ENCODE measurements around the gene MAGEA10. TPM values are rescaled to one million over a fixed set of nuclear protein-coding genes. Genes with fewer than 3 reads are reported as not detected.

The MAGEA10 gene
- total RNA-seq, 1 experiment from 2014 or later, result not detected

DNA sequence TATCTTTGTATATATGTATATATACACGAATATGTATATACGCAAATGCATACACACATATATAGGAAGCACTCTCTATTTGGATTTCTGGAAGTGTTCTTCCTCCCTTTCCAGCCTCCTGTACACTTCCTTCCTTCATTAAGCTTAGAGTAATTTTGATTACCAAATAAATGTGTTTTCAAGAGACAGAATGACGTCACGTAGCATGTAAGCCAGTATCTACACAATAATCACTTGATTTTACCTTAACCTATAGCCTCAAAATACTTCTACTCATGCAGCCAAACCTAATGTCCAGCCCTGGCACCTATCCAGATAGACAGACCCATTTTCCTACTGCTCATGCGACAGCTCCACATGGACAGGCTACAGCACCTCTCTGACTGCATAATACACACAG, 29.9 kb downstream of the MAGEA10 start:
- Histone ChIP-seq H3K27me3 (replicated peaks; ENCODE audit: insufficient read depth, low read depth, low read length, poor library complexity) (no peaks in the 10 kb centered on the region), H3K4me1 (ENCODE audit: insufficient read depth, low read length, poor library complexity, severe bottlenecking) (no peaks in the 10 kb centered on the region), H3K9me3 (ENCODE audit: low read depth, low read length, poor library complexity, severe bottlenecking) (no peaks in the 10 kb centered on the region), H3K36me3 (ENCODE audit: insufficient read depth, low read length, poor library complexity, severe bottlenecking) (no peaks in the 10 kb centered on the region), H3K4me3 (ENCODE audit: low read depth, low read length, poor library complexity, severe bottlenecking) (no peak overlapping the region), H3K27ac (ENCODE audit: low read depth, low read length, poor library complexity, severe bottlenecking) (no peak overlapping the region)
- ChIA-PET POLR2A (ENCODE audit: low non-redundant PET) (no interaction called here), CTCF (no interaction called here)
- DNase-seq (ENCODE audit: low spot score), result no peak
- no TSS peak for BruUV-seq (replicated peaks)
- intact Hi-C loops (cut with micrococcal nuclease; ENCODE audit: unreplicated experiment), result no loop called here
- TF ChIP-seq, protein P1, sequence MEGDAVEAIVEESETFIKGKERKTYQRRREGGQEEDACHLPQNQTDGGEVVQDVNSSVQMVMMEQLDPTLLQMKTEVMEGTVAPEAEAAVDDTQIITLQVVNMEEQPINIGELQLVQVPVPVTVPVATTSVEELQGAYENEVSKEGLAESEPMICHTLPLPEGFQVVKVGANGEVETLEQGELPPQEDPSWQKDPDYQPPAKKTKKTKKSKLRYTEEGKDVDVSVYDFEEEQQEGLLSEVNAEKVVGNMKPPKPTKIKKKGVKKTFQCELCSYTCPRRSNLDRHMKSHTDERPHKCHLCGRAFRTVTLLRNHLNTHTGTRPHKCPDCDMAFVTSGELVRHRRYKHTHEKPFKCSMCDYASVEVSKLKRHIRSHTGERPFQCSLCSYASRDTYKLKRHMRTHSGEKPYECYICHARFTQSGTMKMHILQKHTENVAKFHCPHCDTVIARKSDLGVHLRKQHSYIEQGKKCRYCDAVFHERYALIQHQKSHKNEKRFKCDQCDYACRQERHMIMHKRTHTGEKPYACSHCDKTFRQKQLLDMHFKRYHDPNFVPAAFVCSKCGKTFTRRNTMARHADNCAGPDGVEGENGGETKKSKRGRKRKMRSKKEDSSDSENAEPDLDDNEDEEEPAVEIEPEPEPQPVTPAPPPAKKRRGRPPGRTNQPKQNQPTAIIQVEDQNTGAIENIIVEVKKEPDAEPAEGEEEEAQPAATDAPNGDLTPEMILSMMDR (conservative IDR thresholded peaks at IDR 0.05; ENCODE audit: low read depth, low read length), result no peak
- TF ChIP-seq EZH2 (IDR thresholded peaks at IDR 0.05; ENCODE audit: borderline replicate concordance, low read depth, low read length, poor library complexity, severe bottlenecking), result no peak

DNA sequence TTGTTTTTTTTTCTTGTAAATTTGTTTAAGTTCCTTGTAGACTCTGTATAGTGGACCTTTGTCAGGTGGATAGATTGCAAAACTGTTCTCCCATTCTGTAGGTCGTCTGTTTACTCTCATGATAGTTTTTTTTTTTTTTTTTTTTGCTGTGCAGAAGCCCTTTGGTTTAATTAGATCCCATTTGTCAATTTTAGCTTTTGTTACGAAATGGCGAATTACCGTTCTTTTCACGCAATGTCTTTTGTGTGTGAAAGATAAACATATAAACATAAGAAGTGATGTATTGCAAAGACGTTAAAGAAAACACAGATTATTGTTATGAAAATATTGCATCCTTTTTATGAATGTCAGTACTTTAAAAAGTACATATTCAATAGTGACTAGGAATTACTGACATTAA, 34.5 kb downstream of the MAGEA10 start:
- ChIA-PET POLR2A (ENCODE audit: low non-redundant PET) (no interaction called here), CTCF (no interaction called here)
- intact Hi-C loops (cut with micrococcal nuclease; ENCODE audit: unreplicated experiment), result no loop called here
- Histone ChIP-seq H3K9me3 (ENCODE audit: low read depth, low read length, poor library complexity, severe bottlenecking) (no peaks in the 10 kb centered on the region), H3K27ac (ENCODE audit: low read depth, low read length, poor library complexity, severe bottlenecking) (no peak overlapping the region), H3K27me3 (replicated peaks; ENCODE audit: insufficient read depth, low read depth, low read length, poor library complexity) (no peaks in the 10 kb centered on the region), H3K4me3 (ENCODE audit: low read depth, low read length, poor library complexity, severe bottlenecking) (no peak overlapping the region), H3K4me1 (ENCODE audit: insufficient read depth, low read length, poor library complexity, severe bottlenecking) (no peaks in the 10 kb centered on the region), H3K36me3 (ENCODE audit: insufficient read depth, low read length, poor library complexity, severe bottlenecking) (no peaks in the 10 kb centered on the region)
- no peak for DNase-seq (ENCODE audit: low spot score)
- TF ChIP-seq, protein P1 (conservative IDR thresholded peaks at IDR 0.05; ENCODE audit: low read depth, low read length), result no peak
- no peak for TF ChIP-seq EZH2 (IDR thresholded peaks at IDR 0.05; ENCODE audit: borderline replicate concordance, low read depth, low read length, poor library complexity, severe bottlenecking)
- no TSS peak for BruUV-seq (replicated peaks)

DNA sequence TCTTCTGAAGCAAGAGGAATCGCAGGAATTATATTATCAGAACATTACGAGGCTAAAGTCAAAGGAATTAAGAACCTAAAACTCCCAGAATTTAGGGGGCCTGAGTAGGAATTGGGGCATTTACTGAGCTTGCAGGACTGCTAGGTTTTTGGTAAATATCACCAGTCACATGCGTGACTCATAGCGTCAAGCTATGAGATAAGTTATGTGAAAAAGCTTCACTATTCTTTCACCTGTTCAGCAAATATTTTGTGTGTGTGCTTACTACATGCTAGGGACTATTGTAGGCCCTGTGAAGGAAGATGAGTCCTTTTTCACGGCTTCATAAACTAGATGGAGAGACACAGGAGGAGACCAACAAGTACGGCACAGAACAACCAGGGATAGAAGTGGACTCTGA, 52.2 kb downstream of the MAGEA10 start:
- no TSS peak for BruUV-seq (replicated peaks)

More for the DNA sequence above, 52.2 kb downstream of the MAGEA10 start:
- H3K4me1 ChIP-seq (ENCODE audit: insufficient read depth, low read length, poor library complexity, severe bottlenecking), result no peaks in the 10 kb centered on the region
- H3K27me3 ChIP-seq (replicated peaks; ENCODE audit: insufficient read depth, low read depth, low read length, poor library complexity), result no peaks in the 10 kb centered on the region
- DNase-seq (ENCODE audit: low spot score), result no peak
- intact Hi-C loops (cut with micrococcal nuclease; ENCODE audit: unreplicated experiment), result no loop called here
- CTCF ChIA-PET, result no interaction called here
- no peak overlapping the region for H3K4me3 ChIP-seq (ENCODE audit: low read depth, low read length, poor library complexity, severe bottlenecking)
- no peaks in the 10 kb centered on the region for H3K9me3 ChIP-seq (ENCODE audit: low read depth, low read length, poor library complexity, severe bottlenecking)
- no peaks in the 10 kb centered on the region for H3K36me3 ChIP-seq (ENCODE audit: insufficient read depth, low read length, poor library complexity, severe bottlenecking)
- H3K27ac ChIP-seq (ENCODE audit: low read depth, low read length, poor library complexity, severe bottlenecking), result no peak overlapping the region
- no peak for TF ChIP-seq EZH2 (IDR thresholded peaks at IDR 0.05; ENCODE audit: borderline replicate concordance, low read depth, low read length, poor library complexity, severe bottlenecking)
- TF ChIP-seq, protein P1 (conservative IDR thresholded peaks at IDR 0.05; ENCODE audit: low read depth, low read length), result no peak
- POLR2A ChIA-PET (ENCODE audit: low non-redundant PET), result no interaction called here

Other genes starting within 250 kb of the MAGEA10 start
- not detected in 2 replicates for gene MAGEA4, start 225.7 kb downstream of the MAGEA10 start, total RNA-seq (2021)
- not detected in 2 replicates for gene GABRE, start 163.9 kb downstream of the MAGEA10 start, total RNA-seq (2021)